HG03575 (cell line): Measurements from ENCODE around the gene SORCS3.

ENCODE experiments used
- ATAC-seq: cut with Tn5 transposase; IDR thresholded peaks from one replicate; pipeline ENCODE4 v1.9.1; 2021; ENCODE audit not compliant: unreplicated experiment, insufficient number of reproducible peaks, low FRiP score; ENCODE audit errors: extremely low read depth

SORCS3 gene

DNA sequence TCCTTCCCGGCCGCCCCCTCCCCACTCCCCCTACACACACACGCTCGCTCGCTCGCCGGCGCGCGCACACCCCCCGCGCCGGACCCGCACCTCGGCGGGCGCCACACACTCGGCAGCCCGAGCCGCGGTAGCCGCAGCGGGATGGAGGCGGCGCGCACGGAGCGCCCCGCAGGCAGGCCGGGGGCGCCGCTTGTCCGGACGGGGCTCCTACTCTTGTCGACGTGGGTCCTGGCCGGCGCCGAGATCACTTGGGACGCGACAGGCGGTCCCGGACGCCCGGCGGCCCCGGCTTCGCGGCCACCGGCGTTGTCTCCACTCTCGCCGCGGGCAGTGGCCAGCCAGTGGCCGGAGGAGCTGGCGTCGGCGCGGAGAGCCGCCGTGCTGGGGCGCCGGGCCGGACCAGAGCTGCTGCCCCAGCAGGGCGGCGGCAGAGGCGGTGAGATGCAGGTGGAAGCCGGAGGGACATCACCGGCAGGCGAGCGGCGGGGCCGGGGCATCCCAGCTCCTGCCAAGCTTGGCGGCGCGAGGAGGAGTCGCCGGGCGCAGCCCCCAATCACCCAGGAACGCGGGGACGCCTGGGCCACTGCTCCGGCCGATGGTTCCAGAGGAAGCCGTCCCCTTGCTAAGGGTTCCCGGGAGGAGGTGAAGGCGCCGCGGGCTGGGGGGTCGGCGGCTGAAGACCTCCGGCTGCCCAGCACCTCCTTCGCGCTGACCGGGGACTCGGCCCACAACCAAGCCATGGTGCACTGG is at the start of gene SORCS3:
Gene SORCS3, plus strand, starts transcription at position 104 of the 750 bp plus-strand sequence.
- ATAC-seq = no peak

- ATAC-seq = no peak
Observed at GRCh38 chr10:104591441-104591840, 49.6 kb upstream of the SORCS3 start.

- no peak for ATAC-seq
Observed at GRCh38 chr10:104601166-104601565, 39.9 kb upstream of the SORCS3 start.

DNA sequence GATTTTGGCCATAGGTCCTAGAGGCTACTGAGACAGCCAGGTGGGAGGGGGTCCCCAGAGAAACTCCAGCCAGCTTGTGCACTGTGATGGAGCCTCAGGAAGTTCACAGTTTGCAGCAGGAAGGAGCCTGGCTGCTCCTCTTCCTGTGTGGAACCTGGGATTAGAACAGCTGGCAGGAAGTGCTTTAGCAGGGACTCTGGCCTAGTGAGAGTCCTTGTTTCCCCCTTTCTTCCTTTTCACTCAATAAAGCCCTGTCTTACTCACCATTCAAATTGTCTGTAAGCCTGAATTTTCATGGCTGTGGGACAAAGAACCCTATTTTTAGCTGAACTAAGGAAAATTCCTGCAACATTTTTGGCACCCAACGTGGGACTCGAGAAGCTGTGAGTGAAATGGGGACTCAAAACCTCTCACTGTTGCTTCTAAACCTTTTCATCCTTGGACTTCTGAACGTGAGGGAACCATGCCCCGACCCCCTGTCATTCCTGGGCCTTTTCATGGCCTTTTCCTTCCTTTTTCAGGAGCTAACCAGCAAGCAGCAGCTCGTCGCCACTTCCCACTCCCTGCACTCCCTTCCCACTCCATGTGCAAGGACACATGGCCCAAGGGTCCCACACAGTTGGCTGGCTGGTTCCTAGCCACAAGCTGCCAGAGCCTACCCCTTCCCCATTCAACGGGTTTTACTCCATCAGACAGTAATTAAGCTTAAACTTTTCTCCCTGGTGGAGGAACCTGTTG is 32.8 kb upstream of the SORCS3 start:
- no peak for ATAC-seq

DNA sequence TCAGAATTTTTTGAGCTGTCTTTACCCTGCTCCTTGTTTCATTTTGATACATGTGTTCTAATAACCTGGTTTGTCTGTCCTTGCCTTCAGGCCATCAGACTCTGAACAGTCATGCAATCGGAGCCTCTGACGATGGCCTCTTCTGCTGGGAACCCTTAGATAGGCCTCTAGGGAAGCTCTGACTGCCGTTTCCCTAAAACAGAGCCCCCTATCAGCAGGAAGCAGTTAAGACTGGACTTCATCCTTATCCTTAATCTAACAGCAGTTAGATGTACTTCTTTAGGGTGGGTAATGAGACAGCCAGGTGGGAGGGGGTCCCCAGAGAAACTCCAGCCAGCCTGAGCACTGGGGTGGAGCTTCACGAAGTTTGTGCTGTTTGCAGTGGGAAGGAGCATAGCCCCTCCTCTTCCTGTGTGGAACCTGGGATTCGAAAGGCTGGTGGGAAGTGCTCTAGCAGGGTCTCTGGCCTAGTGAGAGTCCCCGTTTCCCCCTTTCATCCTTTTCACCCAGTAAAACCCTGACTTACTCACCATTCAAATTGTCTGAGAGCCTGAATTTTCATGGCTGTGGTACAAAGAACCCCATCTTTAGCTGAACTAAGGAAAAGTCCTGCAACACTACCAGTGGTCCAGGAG is 28.4 kb upstream of the SORCS3 start:
- no peak for ATAC-seq

GRCh38 chr10:104613406-104613805 is 27.7 kb upstream of the SORCS3 start:
- no peak for ATAC-seq

DNA sequence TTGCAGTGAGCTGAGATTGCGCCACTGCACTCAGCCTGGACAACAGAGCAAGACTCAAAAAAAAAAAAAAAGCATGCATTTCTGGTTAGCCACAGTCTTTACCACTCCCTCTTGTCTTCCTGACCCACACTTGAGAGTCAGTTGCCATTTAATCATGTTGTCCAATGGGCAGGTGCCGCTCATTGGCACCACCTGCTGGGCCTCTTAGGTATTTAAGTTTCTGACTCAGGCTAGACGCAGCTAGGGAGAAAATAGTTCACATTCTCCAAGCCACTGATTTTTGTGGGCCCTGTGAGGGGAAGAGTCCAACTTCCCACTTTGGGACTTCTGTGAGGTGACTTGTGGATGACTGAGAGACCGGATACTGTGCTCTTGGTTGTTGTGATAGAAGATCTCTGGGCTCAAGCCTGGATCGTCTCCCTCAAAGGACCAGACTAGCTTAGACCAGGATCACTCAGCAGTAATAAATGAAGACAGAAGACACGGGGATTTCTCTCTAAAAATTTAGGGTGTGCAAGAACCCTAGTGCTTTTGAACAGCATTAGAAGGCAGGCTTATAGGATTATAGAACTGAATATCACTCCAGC is 26.8 kb upstream of the SORCS3 start:
- no peak for ATAC-seq

DNA sequence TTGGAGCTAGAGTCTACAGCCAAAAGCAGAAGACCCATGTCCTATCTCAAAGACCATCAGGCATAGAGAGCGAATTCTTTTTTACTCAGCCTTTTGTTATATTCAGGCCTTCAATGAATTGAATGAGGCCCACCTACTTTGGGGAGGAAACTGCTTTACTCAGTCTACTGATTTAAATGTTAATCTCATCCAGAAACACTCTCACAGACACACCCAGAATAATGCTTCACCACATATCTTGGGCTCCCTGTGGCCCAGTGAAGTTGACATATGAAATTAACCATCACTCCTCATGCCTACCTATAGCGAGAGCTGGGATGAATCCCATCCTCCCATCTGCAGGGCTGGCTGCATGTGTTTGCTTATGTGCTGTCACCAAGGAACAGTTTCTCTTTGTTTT is 26.0 kb upstream of the SORCS3 start:
- ATAC-seq = no peak

GRCh38 chr10:104617831-104618230 is 23.3 kb upstream of the SORCS3 start:
- no peak for ATAC-seq

- no peak for ATAC-seq
Observed at GRCh38 chr10:104622175-104622574, 18.9 kb upstream of the SORCS3 start.

DNA sequence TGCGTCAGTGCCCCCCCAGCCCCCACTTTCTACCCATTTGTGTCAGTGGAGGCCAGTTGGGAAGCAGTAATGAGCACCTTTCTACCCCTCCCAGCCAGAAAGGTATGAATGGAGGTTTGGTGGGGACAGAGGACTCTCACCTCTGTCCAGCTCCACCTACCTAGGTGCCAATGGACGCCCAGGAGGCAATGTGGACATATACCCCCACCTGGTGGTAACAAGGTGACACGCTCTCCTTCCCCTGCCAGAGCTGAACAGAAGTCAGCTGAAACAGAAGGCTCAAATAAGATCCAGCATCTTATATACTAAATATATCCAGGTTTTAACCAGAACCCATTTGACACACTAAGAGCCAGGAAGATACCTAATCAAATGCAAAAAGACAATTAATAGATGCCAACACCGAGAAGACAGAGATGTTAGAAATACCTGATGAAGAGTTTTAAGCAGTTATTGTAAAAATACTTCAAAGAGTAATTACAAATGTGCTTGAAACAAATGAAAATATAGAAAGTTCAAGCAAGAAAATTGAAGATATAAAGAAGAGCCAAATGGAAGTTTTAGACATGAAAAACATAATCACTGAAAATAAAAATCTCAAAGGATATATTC is 18.4 kb upstream of the SORCS3 start:
- ATAC-seq = no peak

- no peak for ATAC-seq
Observed at GRCh38 chr10:104630731-104631130, 10.4 kb upstream of the SORCS3 start.

DNA sequence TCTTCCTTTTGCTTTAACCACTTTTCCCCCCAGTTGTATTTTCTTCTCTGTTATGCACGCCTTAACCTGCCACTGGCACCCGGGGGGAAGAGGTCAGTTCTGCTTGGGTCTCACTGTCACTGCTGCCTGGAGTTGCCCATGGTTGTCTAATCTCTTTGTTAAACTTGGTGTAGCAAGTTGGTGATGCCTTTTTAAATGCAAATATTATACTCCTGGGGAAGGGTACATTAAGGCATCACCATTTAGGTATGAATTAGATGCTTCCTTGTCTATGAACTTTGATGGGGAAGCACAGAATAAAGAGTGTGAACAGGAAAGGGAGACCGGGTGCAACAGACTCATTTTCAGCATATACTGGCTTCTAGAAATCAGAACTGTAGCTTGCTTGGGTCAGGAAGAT is 9.1 kb upstream of the SORCS3 start:
- no peak for ATAC-seq

DNA sequence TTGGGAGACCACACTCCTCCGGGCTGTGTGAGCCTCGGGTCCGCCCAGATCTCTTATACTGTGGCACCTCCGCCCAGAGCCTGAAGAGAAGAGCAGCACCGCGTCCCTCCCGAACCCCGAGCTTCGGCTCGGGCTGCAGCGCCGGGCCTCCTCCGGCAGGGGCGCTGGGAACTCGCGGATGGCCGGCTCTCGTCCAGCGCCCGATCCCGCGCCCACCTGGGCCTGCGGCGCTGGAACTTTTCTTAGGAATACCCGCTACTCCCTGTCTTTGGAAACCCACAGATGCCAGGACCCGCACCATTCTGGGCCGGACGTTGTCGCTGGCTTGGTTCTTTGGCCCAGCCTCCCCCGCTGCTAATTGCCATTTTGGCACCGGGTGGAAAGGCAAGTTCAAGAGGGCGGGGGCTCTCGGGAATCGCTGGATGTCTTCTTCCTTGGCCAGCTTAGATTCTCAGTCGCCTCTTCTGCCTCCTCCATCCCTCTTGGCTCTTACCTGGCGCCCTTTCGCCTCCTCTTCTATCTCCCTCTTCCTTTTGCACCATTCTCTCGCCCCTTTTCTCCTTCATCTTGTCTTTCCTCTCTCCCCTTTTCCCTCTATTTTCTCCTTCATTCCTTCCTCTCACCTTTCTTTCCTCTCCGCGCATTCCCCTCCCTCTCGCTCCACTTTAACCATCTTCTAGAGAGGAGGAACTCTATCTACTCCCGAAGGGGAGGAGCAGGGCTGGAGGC is 2.1 kb upstream of the SORCS3 start:
- ATAC-seq = no peak

- no peak for ATAC-seq
Observed at GRCh38 chr10:104639590-104640338, 1.3 kb upstream of the SORCS3 start.

- ATAC-seq = no peak
Observed at GRCh38 chr10:104640339-104641186, 527 bp upstream of the SORCS3 start.

DNA sequence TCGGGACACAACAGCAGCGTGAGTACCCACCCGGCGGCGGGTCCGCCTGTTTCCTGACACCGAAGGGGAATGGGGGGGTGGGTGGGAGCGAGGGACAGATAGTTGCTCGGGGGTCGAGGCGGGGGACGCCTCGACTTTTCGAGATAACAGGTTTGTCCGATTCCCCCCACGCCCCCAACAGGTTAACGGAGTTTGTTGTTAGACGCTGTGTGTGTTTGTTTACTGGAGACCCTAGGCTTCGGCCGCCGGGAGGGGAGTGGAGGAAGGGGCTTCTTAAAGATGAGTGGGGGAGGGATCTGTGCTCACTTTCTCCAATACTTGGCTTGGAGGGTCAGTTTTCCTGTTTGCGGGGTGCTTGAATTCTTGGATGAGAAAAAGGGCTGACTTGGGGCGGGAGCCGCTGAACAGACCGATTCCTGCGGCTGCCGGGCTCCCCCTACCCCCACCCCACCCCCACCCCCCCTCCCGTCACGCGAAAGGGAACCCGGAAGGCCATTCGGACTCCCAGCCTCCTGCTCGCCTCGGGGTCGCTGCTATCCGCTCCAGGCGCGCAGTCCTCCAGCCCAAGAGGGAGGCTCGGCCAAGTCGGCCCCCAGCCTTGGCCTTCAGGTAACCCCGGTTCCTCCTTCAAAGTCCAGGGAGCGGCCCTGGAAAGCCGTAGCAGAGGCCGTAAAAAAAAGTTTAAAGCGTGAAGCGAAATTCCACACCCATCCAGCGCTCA is 1.0 kb downstream of the SORCS3 start:
- ATAC-seq = no peak
